ENCODE data around the gene RASIP1.

- TF ChIP-seq CTCF (conservative IDR thresholded peaks at IDR 0.05), result no peak
- no peak for TF ChIP-seq ZFX (IDR thresholded peaks at IDR 0.05)
Observed at GRCh38 chr19:48760504-48761205, 20.2 kb upstream of the RASIP1 start.

All from C4-2B (cell line).